HG03196 (cell line): ENCODE data around the gene TOMM70.
"Not testable (repeated sequence)": the region's sequence is repeated elsewhere in the genome, so short reads cannot be mapped to it uniquely, and the experiment has no call there.

ENCODE experiments used
- ATAC-seq: cut with Tn5 transposase; IDR thresholded peaks from one replicate; pipeline ENCODE4 v1.9.1; 2021; ENCODE audit not compliant: unreplicated experiment

Gene TOMM70

GRCh38 chr3:100329800-100330489, 70.9 kb downstream of the TOMM70 start:
- no peak for ATAC-seq

GRCh38 chr3:100327377-100327776, 73.5 kb downstream of the TOMM70 start:
- ATAC-seq = not testable (repeated sequence)

GRCh38 chr3:100325827-100326226, 75.1 kb downstream of the TOMM70 start:
- no peak for ATAC-seq

DNA sequence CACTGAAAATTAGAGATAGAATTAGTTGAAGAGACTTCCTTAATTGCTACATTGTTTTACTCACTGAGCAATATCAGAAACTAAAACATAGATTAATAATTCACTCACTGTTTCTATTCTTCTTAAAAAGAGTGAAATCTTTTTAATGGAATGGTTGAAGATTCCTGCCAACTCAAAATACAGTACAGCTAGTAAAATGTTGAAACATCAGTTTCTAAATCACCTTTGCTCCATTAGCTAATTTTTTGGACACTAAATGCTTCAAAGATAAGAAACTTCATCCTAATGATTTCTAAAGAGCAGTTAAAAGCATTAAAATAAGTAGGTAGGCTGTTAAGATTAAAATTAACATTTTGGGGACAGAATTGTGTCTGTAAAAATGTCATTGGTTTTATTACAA, 76.8 kb downstream of the TOMM70 start:
- ATAC-seq = no peak

GRCh38 chr3:100319951-100320350, 80.9 kb downstream of the TOMM70 start:
- ATAC-seq = no peak

GRCh38 chr3:100317912-100318311, 83.0 kb downstream of the TOMM70 start:
- no peak for ATAC-seq

DNA sequence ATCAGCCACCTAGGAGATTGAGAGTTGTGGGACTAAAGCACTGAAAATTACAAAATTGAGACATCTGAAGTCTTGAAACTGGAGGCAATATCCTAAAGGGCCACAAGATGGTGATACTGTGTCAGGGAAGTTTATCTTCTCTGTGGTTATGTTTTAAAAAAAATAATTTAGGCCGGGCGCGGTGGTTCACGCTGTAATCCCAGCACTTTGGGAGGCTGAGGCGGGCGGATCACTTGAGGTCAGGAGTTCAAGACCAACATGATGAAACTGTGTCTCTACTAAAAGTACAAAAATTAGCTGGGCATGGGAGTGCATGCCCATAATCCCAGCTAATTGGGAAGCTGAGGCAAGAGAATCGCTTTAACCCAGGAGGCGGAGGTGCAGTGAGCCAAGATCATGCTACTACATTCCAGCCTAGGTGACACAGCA, 84.2 kb downstream of the TOMM70 start:
- peak; percentile 65 for ATAC-seq
